HG03060 (cell line): ENCODE data around the gene CTR9.
A peak's percentile ranks its signal among the peaks of the same experiment; 100 is the strongest.
"Not testable (repeated sequence)": the region's sequence is repeated elsewhere in the genome, so short reads cannot be mapped to it uniquely, and the experiment has no call there.

ENCODE experiments used
- ATAC-seq: cut with Tn5 transposase; IDR thresholded peaks from one replicate; pipeline ENCODE4 v1.9.1; 2021; ENCODE audit warnings: low read depth, moderate number of reproducible peaks; ENCODE audit not compliant: unreplicated experiment

The CTR9 gene

DNA sequence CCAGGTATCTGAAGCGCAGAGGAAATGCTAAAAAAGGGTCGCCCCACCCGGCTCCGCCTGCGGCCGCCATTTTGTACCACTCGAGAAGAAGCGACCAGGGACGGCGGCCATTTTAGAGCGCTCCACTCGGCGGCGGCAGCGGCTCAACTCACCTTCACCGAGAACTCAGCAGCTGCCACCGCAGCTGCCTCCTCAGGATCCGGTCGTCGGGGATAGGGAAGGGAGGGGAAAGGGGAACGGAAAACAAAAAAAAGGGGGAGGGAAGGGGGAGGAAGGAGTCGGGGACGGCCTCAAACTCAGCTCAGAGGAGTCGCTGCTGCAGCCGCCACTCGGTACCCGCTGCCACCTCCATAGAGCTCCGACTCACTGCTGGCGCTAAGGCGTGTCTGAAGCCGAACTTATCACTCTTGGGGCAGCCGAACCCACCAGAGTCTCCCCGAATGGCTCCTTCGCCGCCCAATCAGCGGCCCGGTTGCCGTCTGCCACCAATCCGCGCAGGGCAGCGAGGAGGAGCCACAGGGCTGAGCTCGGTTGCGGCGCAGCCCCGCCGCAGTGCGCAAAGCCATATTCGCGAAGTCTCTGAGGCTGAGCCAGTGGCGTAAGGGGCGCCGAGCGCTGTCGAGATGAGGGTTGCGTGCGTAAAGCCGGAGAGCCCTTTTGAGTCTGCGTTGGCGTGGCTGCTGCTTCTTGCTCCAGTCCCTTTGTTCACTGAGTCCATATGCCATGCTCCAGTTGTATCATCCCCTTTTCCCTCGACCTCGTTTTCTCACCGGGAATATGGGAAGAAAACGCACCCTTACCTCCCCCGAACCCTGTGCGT is 57.7 kb downstream of the CTR9 start, which contains the start of gene EIF4G2:
Gene EIF4G2 (minus strand): TSS at position 374 of the 820 bp plus-strand sequence.
- peak; percentile 87 for ATAC-seq

- ATAC-seq, result no peak
These were observed 58.5 kb downstream of the CTR9 start for GRCh38 chr11:10809373-10810160.

DNA sequence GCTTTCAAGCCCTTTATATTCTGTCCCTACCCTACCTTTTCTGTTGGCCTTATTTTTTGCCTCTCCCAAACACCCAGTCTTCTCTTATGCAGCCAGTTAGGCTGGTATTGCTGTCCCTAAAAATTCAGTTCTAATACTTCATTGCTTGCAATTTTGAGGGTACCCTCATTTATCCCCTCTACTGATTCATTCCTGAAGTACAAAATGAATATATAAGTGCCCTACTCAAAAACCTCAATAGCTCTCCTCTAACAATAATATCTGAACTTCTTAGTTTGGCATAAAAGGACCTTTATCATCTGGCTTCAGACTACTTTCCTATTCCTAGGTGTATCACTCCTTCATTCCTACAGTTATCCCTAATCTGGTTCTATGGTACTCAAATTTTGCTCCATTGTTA is 62.9 kb downstream of the CTR9 start:
- ATAC-seq, result no peak

DNA sequence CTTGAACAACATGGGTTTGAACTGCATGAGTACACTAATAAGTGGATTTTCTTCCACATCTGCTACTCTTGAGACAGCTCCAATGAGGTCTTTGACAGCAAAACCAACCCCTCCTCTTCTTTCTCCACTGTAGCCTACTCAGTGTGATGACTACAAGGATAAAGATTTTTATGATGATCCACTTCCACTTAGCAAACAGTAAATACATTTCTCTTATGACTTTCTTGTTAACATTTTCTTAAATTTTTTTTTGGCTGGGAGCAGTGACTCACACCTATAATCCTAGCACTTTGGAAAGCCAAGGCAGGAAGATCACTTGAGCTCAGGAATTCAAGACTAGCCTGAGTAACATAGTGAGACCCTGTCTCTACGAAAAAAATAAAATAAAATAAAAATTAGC is 67.5 kb downstream of the CTR9 start:
- no peak for ATAC-seq

DNA sequence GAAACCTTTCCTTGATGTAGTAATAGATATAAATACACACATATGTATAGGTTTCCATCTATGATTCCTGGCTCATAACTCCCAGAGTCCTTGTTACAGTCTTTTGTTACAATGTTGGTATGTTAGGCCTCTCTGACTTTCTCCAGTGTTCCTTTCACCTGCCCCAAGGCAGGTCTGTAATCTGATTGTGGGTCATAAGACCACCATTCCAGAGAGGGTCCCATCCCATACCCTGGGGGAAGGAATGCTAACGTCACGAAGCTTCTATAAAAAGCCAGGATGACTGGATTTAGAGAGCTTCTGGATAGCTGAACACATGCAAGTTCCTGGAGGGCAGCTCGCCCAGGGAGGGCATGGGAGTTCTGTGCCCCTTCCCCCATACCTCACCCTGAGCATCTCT is 71.4 kb downstream of the CTR9 start:
- ATAC-seq, result not testable (repeated sequence)

DNA sequence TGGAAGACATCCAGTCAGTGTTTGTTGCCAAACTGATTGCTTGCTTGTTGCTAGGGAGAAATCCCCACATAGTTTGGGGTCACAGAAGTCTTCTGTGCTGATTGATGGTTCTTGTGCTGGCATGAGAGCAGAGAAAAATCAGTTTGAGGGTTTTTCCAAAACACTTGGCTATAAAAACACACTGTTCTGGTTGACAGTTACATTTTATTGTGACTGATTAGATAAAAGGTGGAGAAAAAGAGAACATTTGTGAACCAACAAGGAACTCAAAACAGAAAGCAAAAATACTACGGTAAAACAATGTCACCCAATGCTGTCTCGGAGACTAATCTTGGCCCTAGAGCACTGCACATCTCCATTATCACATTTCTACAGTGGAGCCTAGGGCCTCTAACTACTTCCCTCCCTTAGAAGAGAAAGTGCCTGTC is 72.1 kb downstream of the CTR9 start:
- no peak for ATAC-seq

DNA sequence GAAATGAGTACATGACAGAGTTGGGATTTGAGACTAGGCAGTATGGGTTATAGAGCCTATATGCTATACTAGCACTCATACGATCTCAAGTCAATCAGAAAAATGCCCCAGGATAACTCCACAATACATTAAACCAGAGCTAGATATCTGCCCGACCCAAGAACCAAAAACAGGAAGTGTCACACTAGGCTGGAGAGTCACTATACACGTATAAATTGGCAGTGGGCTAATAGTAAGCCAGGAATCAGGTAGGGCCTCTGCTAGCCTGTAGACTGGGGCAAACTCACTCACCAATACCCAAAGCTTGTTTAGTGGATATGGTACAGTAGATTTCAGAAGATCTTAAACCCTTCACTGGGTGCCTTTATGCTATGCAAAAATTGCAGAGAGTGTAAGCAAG is 73.8 kb downstream of the CTR9 start:
- no peak for ATAC-seq

- ATAC-seq, result no peak
These were observed 77.4 kb downstream of the CTR9 start for GRCh38 chr11:10828402-10828801.

GRCh38 chr11:10829139-10829538 is 78.1 kb downstream of the CTR9 start:
- ATAC-seq, result no peak
